GM13977 (cell line): ENCODE measurements around the gene MOB3C.

ENCODE experiments used
- DNase-seq: peaks from one replicate; pipeline ENCODE4 v3.0.0; 2012; ENCODE audit warnings: low spot score
- in situ Hi-C: fragments of 300-500 bp; cut with MboI; formaldehyde crosslinking; loops from one replicate; pipeline ENCODE4 v1.12.0; 2022; ENCODE audit warnings: low sequenced_read_pairs, low pct_unique_long_range_greater_than_20kb, mixed read lengths, inconsistent platforms; ENCODE audit not compliant: unreplicated experiment
- TF ChIP-seq, protein P1 (sequence below): IDR thresholded peaks from 2 replicates; pipeline ENCODE4 v1.5.1; 2012; ENCODE audit warnings: mild to moderate bottlenecking, control low read depth; ENCODE audit not compliant: insufficient read depth; ENCODE audit errors: extremely low read depth, missing control alignments

Gene MOB3C

GRCh38 chr1:46587069-46587468, 29.5 kb downstream of the MOB3C start:
- in situ Hi-C loops, result no loop called here
- TF ChIP-seq, protein P1, sequence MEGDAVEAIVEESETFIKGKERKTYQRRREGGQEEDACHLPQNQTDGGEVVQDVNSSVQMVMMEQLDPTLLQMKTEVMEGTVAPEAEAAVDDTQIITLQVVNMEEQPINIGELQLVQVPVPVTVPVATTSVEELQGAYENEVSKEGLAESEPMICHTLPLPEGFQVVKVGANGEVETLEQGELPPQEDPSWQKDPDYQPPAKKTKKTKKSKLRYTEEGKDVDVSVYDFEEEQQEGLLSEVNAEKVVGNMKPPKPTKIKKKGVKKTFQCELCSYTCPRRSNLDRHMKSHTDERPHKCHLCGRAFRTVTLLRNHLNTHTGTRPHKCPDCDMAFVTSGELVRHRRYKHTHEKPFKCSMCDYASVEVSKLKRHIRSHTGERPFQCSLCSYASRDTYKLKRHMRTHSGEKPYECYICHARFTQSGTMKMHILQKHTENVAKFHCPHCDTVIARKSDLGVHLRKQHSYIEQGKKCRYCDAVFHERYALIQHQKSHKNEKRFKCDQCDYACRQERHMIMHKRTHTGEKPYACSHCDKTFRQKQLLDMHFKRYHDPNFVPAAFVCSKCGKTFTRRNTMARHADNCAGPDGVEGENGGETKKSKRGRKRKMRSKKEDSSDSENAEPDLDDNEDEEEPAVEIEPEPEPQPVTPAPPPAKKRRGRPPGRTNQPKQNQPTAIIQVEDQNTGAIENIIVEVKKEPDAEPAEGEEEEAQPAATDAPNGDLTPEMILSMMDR, result no peak

DNA sequence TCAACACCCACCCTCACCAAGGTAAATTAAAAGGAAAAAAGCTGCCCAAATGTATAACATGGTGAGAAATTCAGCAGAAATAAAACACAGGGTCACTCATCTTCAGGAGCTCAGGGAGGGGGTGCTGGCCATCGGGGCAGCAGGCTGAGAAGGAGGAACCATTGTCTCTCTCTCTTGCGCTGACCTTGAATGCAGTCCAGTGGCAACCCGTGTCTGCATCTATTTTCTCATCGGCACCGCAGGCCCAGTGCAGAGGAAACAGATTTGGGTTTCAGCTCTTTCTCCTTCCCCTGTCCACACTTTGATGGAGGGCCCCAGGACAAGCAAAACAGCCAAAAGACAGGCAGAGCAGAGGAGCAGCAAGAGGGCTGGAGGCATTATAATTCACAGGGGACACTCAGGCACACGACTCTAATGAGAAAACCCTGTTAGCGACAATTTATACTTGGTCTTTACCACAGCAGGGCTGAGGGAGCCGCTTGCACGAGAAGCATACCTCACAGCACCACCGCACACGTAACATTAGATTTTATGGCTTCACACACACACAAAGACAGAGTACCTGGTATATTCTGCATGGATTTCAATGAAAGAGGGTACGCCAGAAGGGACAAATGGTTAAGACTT, 31.2 kb downstream of the MOB3C start:
- in situ Hi-C loops, result no loop called here
- TF ChIP-seq, protein P1, result no peak
- no peak for DNase-seq

More at GRCh38 chr1:46587069-46587468, 29.5 kb downstream of the MOB3C start:
- DNase-seq, result no peak

GRCh38 chr1:46583494-46583893, 33.1 kb downstream of the MOB3C start:
- in situ Hi-C loops, result no loop called here
- DNase-seq, result no peak
- TF ChIP-seq, protein P1, result no peak

DNA sequence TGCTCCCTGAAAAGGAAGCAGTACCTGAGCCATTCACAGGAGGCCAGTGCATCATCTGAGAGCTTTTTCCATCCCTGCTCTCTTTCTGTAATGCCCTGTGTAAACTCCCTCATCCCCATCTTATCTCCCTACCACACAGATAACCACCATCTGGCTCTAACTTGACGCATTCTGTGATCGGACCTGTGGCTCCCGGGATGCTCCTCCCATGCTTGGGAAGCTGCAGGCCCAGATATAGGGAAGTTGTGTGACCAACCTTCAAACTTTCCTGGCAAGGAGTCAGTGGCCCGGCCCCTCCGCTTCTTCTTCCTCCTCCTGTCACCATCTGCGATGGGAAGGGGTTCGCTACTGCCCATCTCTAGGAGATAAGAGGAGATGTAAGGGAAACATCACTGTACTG, 33.6 kb downstream of the MOB3C start:
- in situ Hi-C loops, result no loop called here
- TF ChIP-seq, protein P1, result no peak

DNA sequence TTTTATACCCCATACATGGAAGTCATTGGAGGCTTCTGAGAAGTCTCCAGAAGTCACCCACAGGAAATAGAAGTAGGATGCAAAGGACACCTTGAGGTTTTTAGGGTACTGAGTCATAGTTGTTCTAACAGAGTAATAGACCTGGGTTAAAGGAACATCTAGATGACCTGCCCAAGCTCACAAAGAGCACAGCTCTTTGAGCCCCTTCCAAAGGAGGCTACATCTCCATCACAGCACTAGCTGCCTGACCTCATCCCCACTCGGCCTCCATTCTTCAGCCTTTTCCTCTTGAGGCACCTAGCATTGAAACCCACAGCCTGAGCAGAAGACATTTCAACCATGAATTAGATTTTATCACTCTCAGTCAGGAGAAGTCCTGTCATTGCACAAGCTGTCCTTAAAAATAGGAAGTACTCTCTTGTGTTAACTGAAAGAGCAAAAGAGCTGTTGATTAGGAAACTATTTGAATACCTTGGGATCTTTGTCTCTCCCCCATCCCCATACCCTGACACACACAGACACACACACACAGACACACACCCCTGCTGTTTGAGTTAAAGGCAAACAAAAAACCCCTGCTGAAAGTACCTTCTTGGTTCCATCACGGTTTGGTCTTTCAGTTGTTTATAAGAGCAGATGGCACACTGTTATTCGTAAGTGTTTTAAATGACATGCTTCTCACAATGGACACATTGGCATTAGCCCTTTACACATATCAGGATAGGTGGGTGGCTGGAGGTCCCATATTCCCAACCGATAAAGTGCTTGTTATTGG, 34.7 kb downstream of the MOB3C start:
- in situ Hi-C loops, result no loop called here
- TF ChIP-seq, protein P1, result no peak
- DNase-seq, result no peak

More for the DNA sequence above, 33.6 kb downstream of the MOB3C start:
- no peak for DNase-seq

DNA sequence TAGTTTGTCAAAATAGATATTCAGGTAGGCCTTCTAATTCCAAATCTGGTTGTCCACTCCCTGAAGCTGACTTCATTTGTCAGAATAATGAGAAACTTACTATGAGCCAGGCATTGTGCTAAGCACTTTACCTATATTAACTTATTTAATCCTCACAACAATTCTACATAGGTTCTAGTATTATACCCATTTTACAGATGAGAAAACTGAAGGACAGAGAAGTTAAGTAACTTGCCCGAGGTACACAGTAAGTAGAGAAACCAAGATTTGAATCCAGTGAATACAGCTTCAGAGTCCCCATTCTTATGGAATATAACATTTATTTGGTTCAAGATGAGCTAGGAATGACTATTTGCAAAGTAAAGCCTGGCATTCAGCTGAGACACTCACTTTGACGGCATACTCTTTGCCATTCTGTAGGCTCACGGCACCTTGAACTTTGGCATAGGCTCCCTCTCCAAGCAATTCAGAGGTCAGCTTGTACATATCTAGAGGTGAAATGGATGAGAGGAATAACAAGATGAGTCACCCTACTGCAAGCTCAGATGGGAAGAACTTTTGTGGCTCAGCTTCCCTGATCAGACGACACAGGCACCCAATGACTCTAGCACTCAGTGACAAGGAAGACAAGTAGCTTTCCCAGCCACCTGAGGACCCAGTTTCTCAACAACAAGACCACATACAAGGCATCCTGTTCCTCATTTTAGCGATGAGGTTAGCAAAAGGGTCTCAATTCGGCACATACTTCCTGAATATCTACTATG, 36.3 kb downstream of the MOB3C start:
- no peak for DNase-seq
- TF ChIP-seq, protein P1, result no peak
- in situ Hi-C loops, result no loop called here
